HepG2 (cell line): ENCODE results near the gene SLC17A9. TPM values are rescaled to one million over a fixed set of nuclear protein-coding genes. Genes with fewer than 3 reads are reported as not detected.
A peak's percentile ranks its signal among the peaks of the same experiment; 100 is the strongest.

Experiments
- CBX1 ChIP-seq: IDR thresholded peaks from one replicate; pipeline ENCODE4 v1.6.1; 2016; ENCODE audit warnings: antibody characterized with exemption, low read depth
- CSRNP1 ChIP-seq: sonication (generic); formaldehyde crosslinking; IDR thresholded peaks from 2 replicates; pipeline ENCODE4 v1.8.1; 2023; ENCODE audit warnings: mild to moderate bottlenecking, missing genetic modification reagents
- ELF1 ChIP-seq: sonication (generic); formaldehyde crosslinking; IDR thresholded peaks from 2 replicates; pipeline ENCODE4 v1.4.0; 2020; ENCODE audit warnings: missing genetic modification reagents
- FLYWCH1 ChIP-seq: sonication (generic); formaldehyde crosslinking; IDR thresholded peaks from 2 replicates; pipeline ENCODE4 v1.8.1; 2023; ENCODE audit warnings: mild to moderate bottlenecking, missing genetic modification reagents
- PPARG ChIP-seq: conservative IDR thresholded peaks from 2 replicates; pipeline ENCODE4 v1.6.1; 2016; ENCODE audit warnings: missing biosample characterization, missing genetic modification reagents
- RARG ChIP-seq: sonication (generic); formaldehyde crosslinking; IDR thresholded peaks from 2 replicates; pipeline ENCODE4 v1.4.0; 2020; ENCODE audit warnings: low read depth, mild to moderate bottlenecking, missing genetic modification reagents
- ZBTB8A ChIP-seq: sonication (generic); formaldehyde crosslinking; IDR thresholded peaks from 2 replicates; pipeline ENCODE4 v1.4.0; 2020; ENCODE audit warnings: mild to moderate bottlenecking, low read depth, missing genetic modification reagents, borderline replicate concordance
- ZFX ChIP-seq: sonication (generic); formaldehyde crosslinking; IDR thresholded peaks from 2 replicates; pipeline ENCODE4 v1.4.0; 2020; ENCODE audit warnings: mild to moderate bottlenecking, low read depth, missing genetic modification reagents, moderate library complexity
- ZNF407 ChIP-seq: sonication (generic); formaldehyde crosslinking; IDR thresholded peaks from one replicate; pipeline ENCODE4 v1.5.1; 2020; ENCODE audit warnings: mild to moderate bottlenecking, missing genetic modification reagents; ENCODE audit errors: not compliant biosample characterization
- ZSCAN30 ChIP-seq: sonication (generic); formaldehyde crosslinking; IDR thresholded peaks from 2 replicates; pipeline ENCODE4 v1.5.0; 2020; ENCODE audit warnings: mild to moderate bottlenecking, missing genetic modification reagents
- polyA plus RNA-seq, 8 experiments: library from polyadenylated mRNA; depleted of rRNA in 3 of 8; stranded (reverse) in 7 of 8; unstranded in 1 of 8; fragments of >200 nt; fragmentation: Illumina TruSeq in 4 of 8; extraction: Trizol in 4 of 8; gene quantifications; 2 replicates each; pipeline versions ENCODE4 v1.2.1 to v1.2.3, GENCODE V29; 2011 to 2016; ENCODE audit warnings: low read depth in 4 of 8, missing spikeins in 1 of 8, mixed read lengths in 1 of 8; ENCODE audit not compliant: insufficient read depth in 1 of 8
- total RNA-seq, 5 experiments: library from RNA; depleted of rRNA; stranded (reverse); fragments of >200 nt; fragmentation: Illumina TruSeq; extraction: Trizol; gene quantifications; 2 replicates each; pipeline ENCODE4 v1.2.3, GENCODE V29; 2016; ENCODE audit warnings: low read depth in 1 of 5
- TF ChIP-seq, protein P1 (sequence below): sonication (generic); formaldehyde crosslinking; IDR thresholded peaks from 2 replicates; pipeline ENCODE4 v1.4.0; 2020; ENCODE audit warnings: missing genetic modification reagents, borderline replicate concordance
- TF ChIP-seq, protein P2 (sequence below): sonication (generic); formaldehyde crosslinking; IDR thresholded peaks from 2 replicates; pipeline ENCODE4 v1.5.0; 2020; ENCODE audit warnings: mild to moderate bottlenecking, missing genetic modification reagents

SLC17A9 gene
- total and polyA plus RNA-seq, 2 of the 13 experiments (the other 11 are each of a cell fraction or from before 2014, with no cell fraction given), result 110 to 191 TPM

DNA sequence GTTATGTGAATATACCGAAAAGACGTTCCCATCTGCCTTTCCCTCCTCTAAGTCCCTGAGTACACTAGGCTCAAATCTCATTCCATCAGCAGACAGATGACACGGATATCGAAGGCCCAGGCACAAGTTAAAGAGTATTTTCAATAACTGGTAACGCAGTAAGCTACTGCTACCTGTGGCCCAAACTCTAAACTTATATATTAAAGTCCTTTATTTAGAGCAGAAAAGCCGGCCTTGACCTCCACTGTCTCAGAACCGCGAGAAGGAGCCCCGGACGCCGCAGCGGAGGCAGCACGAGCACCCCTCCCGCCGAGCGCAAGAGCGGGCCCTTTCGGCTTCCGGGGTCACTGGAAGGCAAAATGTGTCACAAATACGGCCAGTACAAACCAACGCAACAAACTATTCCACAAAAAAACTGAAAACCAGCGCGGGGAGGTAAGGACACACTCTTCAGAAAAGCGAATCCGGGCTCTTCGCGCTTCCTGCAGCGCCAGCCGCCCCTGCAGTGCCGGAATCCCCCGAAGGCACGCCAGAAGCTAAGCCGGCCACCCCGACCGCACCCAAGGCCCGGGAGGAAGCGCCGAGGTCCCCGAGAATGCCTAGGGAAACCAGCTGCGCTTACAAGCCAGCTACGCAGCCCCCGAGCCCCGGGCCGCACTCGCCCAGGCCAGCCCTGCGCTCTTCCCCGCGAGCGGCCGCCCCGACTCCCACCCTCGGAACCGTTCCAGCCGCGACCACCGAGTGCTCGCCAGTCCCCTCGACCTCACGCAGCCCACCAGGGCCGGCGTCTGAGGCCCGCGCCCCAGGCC, 26.9 kb upstream of the SLC17A9 start (continued):
- no peak for TF ChIP-seq ZNF407
- TF ChIP-seq ZFX (CRISPR knock-in tag), result no peak
- peak; percentile 59; the same call in 1 of the 2 replicates for TF ChIP-seq RARG (CRISPR knock-in tag)
- no peak for TF ChIP-seq CSRNP1 (CRISPR knock-in tag)
- TF ChIP-seq, protein P1, sequence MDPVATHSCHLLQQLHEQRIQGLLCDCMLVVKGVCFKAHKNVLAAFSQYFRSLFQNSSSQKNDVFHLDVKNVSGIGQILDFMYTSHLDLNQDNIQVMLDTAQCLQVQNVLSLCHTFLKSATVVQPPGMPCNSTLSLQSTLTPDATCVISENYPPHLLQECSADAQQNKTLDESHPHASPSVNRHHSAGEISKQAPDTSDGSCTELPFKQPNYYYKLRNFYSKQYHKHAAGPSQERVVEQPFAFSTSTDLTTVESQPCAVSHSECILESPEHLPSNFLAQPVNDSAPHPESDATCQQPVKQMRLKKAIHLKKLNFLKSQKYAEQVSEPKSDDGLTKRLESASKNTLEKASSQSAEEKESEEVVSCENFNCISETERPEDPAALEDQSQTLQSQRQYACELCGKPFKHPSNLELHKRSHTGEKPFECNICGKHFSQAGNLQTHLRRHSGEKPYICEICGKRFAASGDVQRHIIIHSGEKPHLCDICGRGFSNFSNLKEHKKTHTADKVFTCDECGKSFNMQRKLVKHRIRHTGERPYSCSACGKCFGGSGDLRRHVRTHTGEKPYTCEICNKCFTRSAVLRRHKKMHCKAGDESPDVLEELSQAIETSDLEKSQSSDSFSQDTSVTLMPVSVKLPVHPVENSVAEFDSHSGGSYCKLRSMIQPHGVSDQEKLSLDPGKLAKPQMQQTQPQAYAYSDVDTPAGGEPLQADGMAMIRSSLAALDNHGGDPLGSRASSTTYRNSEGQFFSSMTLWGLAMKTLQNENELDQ (CRISPR knock-in tag), result no peak
- 0 out of 2 replicates have a peak, but pooled peaks have one; percentile 6 for TF ChIP-seq PPARG (CRISPR knock-in tag)
- TF ChIP-seq ELF1 (CRISPR knock-in tag), result peak; percentile 55; the same call in 1 of the 2 replicates
- 0 out of 2 replicates have a peak, but pooled peaks have one; percentile 7 for TF ChIP-seq ZBTB8A
- TF ChIP-seq CBX1, result peak; percentile 16
- no peak for TF ChIP-seq FLYWCH1 (CRISPR knock-in tag)
- TF ChIP-seq, protein P2, sequence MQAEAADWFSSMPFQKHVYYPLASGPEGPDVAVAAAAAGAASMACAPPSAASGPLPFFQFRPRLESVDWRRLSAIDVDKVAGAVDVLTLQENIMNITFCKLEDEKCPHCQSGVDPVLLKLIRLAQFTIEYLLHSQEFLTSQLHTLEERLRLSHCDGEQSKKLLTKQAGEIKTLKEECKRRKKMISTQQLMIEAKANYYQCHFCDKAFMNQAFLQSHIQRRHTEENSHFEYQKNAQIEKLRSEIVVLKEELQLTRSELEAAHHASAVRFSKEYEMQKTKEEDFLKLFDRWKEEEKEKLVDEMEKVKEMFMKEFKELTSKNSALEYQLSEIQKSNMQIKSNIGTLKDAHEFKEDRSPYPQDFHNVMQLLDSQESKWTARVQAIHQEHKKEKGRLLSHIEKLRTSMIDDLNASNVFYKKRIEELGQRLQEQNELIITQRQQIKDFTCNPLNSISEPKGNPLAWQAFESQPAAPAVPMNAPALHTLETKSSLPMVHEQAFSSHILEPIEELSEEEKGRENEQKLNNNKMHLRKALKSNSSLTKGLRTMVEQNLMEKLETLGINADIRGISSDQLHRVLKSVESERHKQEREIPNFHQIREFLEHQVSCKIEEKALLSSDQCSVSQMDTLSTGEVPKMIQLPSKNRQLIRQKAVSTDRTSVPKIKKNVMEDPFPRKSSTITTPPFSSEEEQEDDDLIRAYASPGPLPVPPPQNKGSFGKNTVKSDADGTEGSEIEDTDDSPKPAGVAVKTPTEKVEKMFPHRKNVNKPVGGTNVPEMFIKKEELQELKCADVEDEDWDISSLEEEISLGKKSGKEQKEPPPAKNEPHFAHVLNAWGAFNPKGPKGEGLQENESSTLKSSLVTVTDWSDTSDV (CRISPR knock-in tag), result peak; percentile 81; the same call in 1 of the 2 replicates
- TF ChIP-seq ZSCAN30 (CRISPR knock-in tag), result 0 out of 2 replicates have a peak, but pooled peaks have one; percentile 67
